Heart right ventricle (tissue), 16 donors: ENCODE results near the gene TYMP. TPM values are rescaled to one million over a fixed set of nuclear protein-coding genes. Genes with fewer than 3 reads are reported as not detected.
"Not testable (repeated sequence)": the region's sequence is repeated elsewhere in the genome, so short reads cannot be mapped to it uniquely, and the experiment has no call there.

Source experiments
- ATAC-seq, 8 donors: fragments of 200-7000 bp; cut with Tn5 transposase; one replicate each; pipeline ENCODE4 v1.9.1; 2020; ENCODE audit warnings: mild to moderate bottlenecking in 8 of 8, moderate library complexity in 8 of 8, moderate number of reproducible peaks in 1 of 8
- DNase-seq, 2 donors: peaks; one replicate each; pipeline ENCODE4 v3.0.0-alpha.2; 2020
- H3K27ac ChIP-seq, 10 donors: fragments of 200-600 bp; sonication (generic) in 2 of 10; one replicate each; pipeline versions ENCODE4 v1.5.0 to v1.8.0; 2020 to 2022; ENCODE audit warnings: mild to moderate bottlenecking in 3 of 10
- H3K27me3 ChIP-seq, 7 donors: fragments of 200-600 bp; one replicate each; pipeline ENCODE4 v1.8.0; 2021 to 2022; ENCODE audit warnings: mild to moderate bottlenecking in 2 of 7
- H3K36me3 ChIP-seq, 9 donors: fragments of 200-600 bp; sonication (generic) in 1 of 9; one replicate each; pipeline versions ENCODE4 v1.5.0 to v1.8.0; 2020 to 2022; ENCODE audit warnings: mild to moderate bottlenecking in 2 of 9
- H3K4me1 ChIP-seq, 9 donors: fragments of 200-600 bp; sonication (generic) in 1 of 9; one replicate each; pipeline versions ENCODE4 v1.5.0 to v1.8.0; 2020 to 2022; ENCODE audit warnings: mild to moderate bottlenecking in 4 of 9
- H3K4me3 ChIP-seq, 10 donors: fragments of 200-600 bp; sonication (generic) in 2 of 10; one replicate each; pipeline versions ENCODE4 v1.5.0 to v1.8.0; 2020 to 2022; ENCODE audit warnings: mild to moderate bottlenecking in 7 of 10, moderate library complexity in 2 of 10
- H3K9me3 ChIP-seq, 11 donors: fragments of 200-600 bp in 10 of 11; sonication (generic) in 2 of 11; one replicate each; pipeline versions ENCODE4 v1.5.0 to v1.8.0; 2013 to 2022; ENCODE audit warnings: mild to moderate bottlenecking in 2 of 11, control low read depth in 1 of 11, moderate library complexity in 1 of 11
- CTCF ChIP-seq, 9 donors: fragments of 200-600 bp; sonication (generic) in 2 of 9; IDR thresholded peaks; one replicate each; pipeline versions ENCODE4 v1.5.0 to v1.8.0; 2021 to 2022; ENCODE audit warnings: antibody characterized with exemption in 9 of 9, mild to moderate bottlenecking in 5 of 9, moderate library complexity in 1 of 9
- WGBS, 2 donors: extraction: QIAGEN DNeasy Blood & Tissue Kit; methylation state at CpG; one replicate each; pipeline ENCODE4 v1.1.7; 2013; ENCODE audit warnings: inconsistent platforms in 1 of 2; 5-methylcytosine and 5-hydroxymethylcytosine counted together
- intact Hi-C, 10 donors: fragments of 100-400 bp; cut with DNase I; formaldehyde crosslinking; loops; one replicate each; pipeline versions ENCODE4 v1.11.1 to v1.14.2; 2022
- polyA plus RNA-seq, 2 donors: library from polyadenylated mRNA; stranded (reverse); fragments of 200-250 nt; gene quantifications; one replicate each; pipeline ENCODE4 v1.2.3, GENCODE V29; 2013
- total RNA-seq, 10 donors: library from RNA; stranded (reverse); fragmentation: NEBNext Ultra II Directional in 3 of 10; extraction: Animal tissue kit (Norgen Biotek cat#: 25700) in 3 of 10; gene quantifications; one replicate each; pipeline versions ENCODE4 v1.2.1 to v1.2.4, GENCODE V29; 2021 to 2023
- donor health status: Arrhythmogenic right ventricular cardiomyopathy.
- donor health status: ischemic (EF 13 %, LVEDD 7.1; RV severe dilation, severe dysfunction).
- donor health status: healthy with polysubstance abuse.
- donor health status: DM: no; HTN: yes; CAD: no.
- donor health status: DM: no; HTN: no; CAD: no.
- donor health status: ischemic (EF 25% LVEDD 6.9; RV normal size, moderate dysfunction).
- donor health status: ischemic (EF 25% LVEDD 5.7; RV mildly dilated, moderate dysfunction).
- donor health status: healthy.
- donor health status: DM: yes; HTN: yes; CAD: no.
- donor health status: Ischemic cardiomyopathy.
- donor health status: ischemic (EF 35%, LVEDD 5.7; RV mildly dilated, moderate dysfunction).
- donor health status: nonischemic (EF 11% LVEDD 7.7; RV severe dilation, severe dysfunction).
- donor health status: DM: yes; HTN: yes; CAD: no.
- donor health status: PGD.
- donor health status: ischemic (EF 29% LVEDD 5.4; RV normal size, mild dysfunction).
- donor health status: nonischemic (EF 23%, LVEDD 6.1; RV moderate dilation, normal function).

TYMP gene
- total and polyA plus RNA-seq, 12 donors: 8.4 to 113 (median 17.3) TPM

GRCh38 chr22:50545522-50546325 lies 15.9 kb upstream of the TYMP start, which contains the start of gene KLHDC7B:
KLHDC7B (plus strand) TSS chr22:50545899; CDS start chr22:50546244, 345 bp downstream.
- H3K27ac ChIP-seq: peak within 1 kb of the TSS in 3 of 10 donors; percentile 5 to 99 (median 64)
- no peaks in the 10 kb centered on the region for H3K9me3 ChIP-seq
- peaks cover 0 to 75% (median 52%) of the 10 kb centered on the region in 7 donors for H3K27me3 ChIP-seq
- no peak within 1 kb of the TSS for H3K4me3 ChIP-seq
- no peak for ATAC-seq
- intact Hi-C loops: no loop called here
- H3K36me3 ChIP-seq: no peaks in the 10 kb centered on the region
- 71% methylated on average over 10 of the region's 10 CpGs for WGBS, 2 donors
- no peak for DNase-seq
- no peak for TF ChIP-seq CTCF (IDR thresholded peaks at IDR 0.05)
- peaks cover 0 to 77% (median 25%) of the 10 kb centered on the region in 9 donors for H3K4me1 ChIP-seq

- intact Hi-C loops: no loop called here
- Histone ChIP-seq H3K36me3 (no peaks in the 10 kb centered on the region), H3K27ac (peak overlapping the region in 4 of 10 donors; percentile 5 to 99 (median 38)), H3K9me3 (no peaks in the 10 kb centered on the region), H3K4me1 (peaks cover 0 to 86% (median 25%) of the 10 kb centered on the region in 9 donors), H3K27me3 (peaks cover 0 to 65% (median 43%) of the 10 kb centered on the region in 7 donors), H3K4me3 (peak overlapping the region in 4 of 10 donors; percentile 37 to 47 (median 42))
- ATAC-seq (no peak), DNase-seq (no peak)
- TF ChIP-seq CTCF (IDR thresholded peaks at IDR 0.05): no peak
- WGBS, 2 donors: 78 to 85% methylated on average over 5 of the region's 5 CpGs
These were observed 15.0 kb upstream of the TYMP start for GRCh38 chr22:50544746-50545253.

GRCh38 chr22:50544078-50544745 lies 14.4 kb upstream of the TYMP start:
- DNase-seq (peak; percentile 68 to 84), ATAC-seq (peak; percentile 58 to 72 (median 61))
- no peaks in the 10 kb centered on the region for H3K36me3 ChIP-seq
- intact Hi-C loops: no loop called here
- WGBS, 2 donors: 6 to 7% methylated on average over 52 of the region's 52 CpGs
- no peaks in the 10 kb centered on the region for H3K9me3 ChIP-seq
- H3K4me1 ChIP-seq: peaks cover 0 to 84% (median 26%) of the 10 kb centered on the region in 9 donors
- peak overlapping the region in 5 of 10 donors; percentile 5 to 99 (median 35) for H3K27ac ChIP-seq
- H3K4me3 ChIP-seq: peak overlapping the region in 9 of 10 donors; percentile 1 to 47 (median 39)
- H3K27me3 ChIP-seq: peaks cover 0 to 59% (median 37%) of the 10 kb centered on the region in 7 donors
- peak; percentile 34 to 79 (median 56) for TF ChIP-seq CTCF (IDR thresholded peaks at IDR 0.05)

- peak in 1 of 9 donors; percentile 30 for TF ChIP-seq CTCF (IDR thresholded peaks at IDR 0.05)
- H3K4me1 ChIP-seq: peaks cover 0 to 90% (median 19%) of the 10 kb centered on the region in 9 donors
- ATAC-seq (peak in 1 of 8 donors; percentile 23), DNase-seq (no peak)
- H3K4me3 ChIP-seq: peak overlapping the region in 1 of 10 donors; percentile 34
- peaks cover 0 to 46% (median 23%) of the 10 kb centered on the region in 7 donors for H3K27me3 ChIP-seq
- 92 to 96% methylated on average over 19 of the region's 19 CpGs for WGBS, 2 donors
- intact Hi-C loops: no loop called here
- no peaks in the 10 kb centered on the region for H3K9me3 ChIP-seq
- H3K27ac ChIP-seq: peak overlapping the region in 5 of 10 donors; percentile 11 to 99 (median 96)
- no peaks in the 10 kb centered on the region for H3K36me3 ChIP-seq
These were observed 12.7 kb upstream of the TYMP start for GRCh38 chr22:50542416-50542927.

GRCh38 chr22:50541667-50542026 lies 11.8 kb upstream of the TYMP start:
- intact Hi-C loops, H3K36me3 ChIP-seq: not testable (repeated sequence)
- 79 to 91% methylated on average over 5 of the region's 5 CpGs for WGBS, 2 donors

More at GRCh38 chr22:50541667-50542026, 11.8 kb upstream of the TYMP start:
- Histone ChIP-seq H3K4me1 (peaks cover 0 to 98% (median 19%) of the 10 kb centered on the region in 9 donors), H3K27ac (peak overlapping the region in 6 of 10 donors; percentile 17 to 99 (median 73)), H3K27me3 (peaks cover 0 to 40% (median 14%) of the 10 kb centered on the region in 7 donors), H3K4me3 (peak overlapping the region in 1 of 10 donors; percentile 34)
- not testable (repeated sequence) for H3K9me3 ChIP-seq, DNase-seq
- peak in 1 of 8 donors; percentile 27 for ATAC-seq
